Keratinocyte (primary cell): ENCODE results near the gene RBFOX2. TPM values are rescaled to one million over a fixed set of nuclear protein-coding genes. Genes with fewer than 3 reads are reported as not detected.

Source experiments
- DNase-seq: peaks from one replicate; pipeline ENCODE4 v3.0.0-alpha.2; 2011; ENCODE audit warnings: low read depth, missing footprints, low spot score
- FAIRE-seq: peaks from 2 replicates; lab custom pipeline; 2011; peaks lifted over from hg19 to GRCh38; lab: Jason Lieb, UNC
- H2AFZ ChIP-seq: 2 replicates; pipeline ENCODE4 v1.6.0; 2012; ENCODE audit warnings: low read length, control low read depth, inconsistent platforms; ENCODE audit not compliant: control insufficient read depth
- H3K27ac ChIP-seq: 2 replicates; pipeline ENCODE4 v1.5.1; 2011; ENCODE audit warnings: low read length; ENCODE audit not compliant: control insufficient read depth, insufficient read depth
- H3K27me3 ChIP-seq: 3 replicates; pipeline ENCODE4 v1.6.0; 2011; ENCODE audit warnings: low read length; ENCODE audit not compliant: control insufficient read depth, insufficient read depth; ENCODE audit errors: extremely low read depth
- H3K36me3 ChIP-seq, 2 experiments: 2 replicates in 1 of 2; 3 replicates in 1 of 2; pipeline ENCODE4 v1.5.1; 2011; ENCODE audit warnings: low read length in 2 of 2, mild to moderate bottlenecking in 1 of 2; ENCODE audit not compliant: control insufficient read depth in 2 of 2, insufficient read depth in 2 of 2; ENCODE audit errors: extremely low read depth in 1 of 2
- H3K4me1 ChIP-seq: 3 replicates; pipeline ENCODE4 v1.5.1; 2011; ENCODE audit warnings: low read length; ENCODE audit not compliant: control insufficient read depth, insufficient read depth; ENCODE audit errors: extremely low read depth
- H3K4me2 ChIP-seq: 3 replicates; pipeline ENCODE4 v1.6.0; 2011; ENCODE audit warnings: low read depth, low read length; ENCODE audit not compliant: control insufficient read depth, insufficient read depth; ENCODE audit errors: extremely low read depth
- H3K4me3 ChIP-seq, 3 experiments: fragments of 200-600 bp in 1 of 3; sonication (generic) in 1 of 3; 2 replicates in 2 of 3; 3 replicates in 1 of 3; pipeline ENCODE4 v1.5.1; 2011 to 2016; ENCODE audit warnings: low read length in 3 of 3, mild to moderate bottlenecking in 3 of 3, control low read depth in 2 of 3, inconsistent platforms in 1 of 3, low read depth in 1 of 3, mixed read lengths in 1 of 3, mixed run types in 1 of 3, moderate library complexity in 1 of 3; ENCODE audit not compliant: control insufficient read depth in 2 of 3, insufficient read depth in 2 of 3; ENCODE audit errors: extremely low read depth in 1 of 3
- H3K79me2 ChIP-seq: 2 replicates; pipeline ENCODE4 v1.6.0; 2012; ENCODE audit warnings: low read length; ENCODE audit not compliant: control insufficient read depth, insufficient read depth
- H3K9ac ChIP-seq: 3 replicates; pipeline ENCODE4 v1.6.0; 2011; ENCODE audit warnings: low read length; ENCODE audit not compliant: control insufficient read depth, insufficient read depth; ENCODE audit errors: extremely low read depth
- H3K9me1 ChIP-seq: 3 replicates; pipeline ENCODE4 v1.6.0; 2011; ENCODE audit warnings: low read length; ENCODE audit not compliant: control insufficient read depth, insufficient read depth; ENCODE audit errors: extremely low read depth
- H3K9me3 ChIP-seq: 2 replicates; pipeline ENCODE4 v1.5.1; 2012; ENCODE audit warnings: low read depth, low read length; ENCODE audit not compliant: control insufficient read depth
- H4K20me1 ChIP-seq: 3 replicates; pipeline ENCODE4 v1.6.0; 2011; ENCODE audit warnings: low read length; ENCODE audit not compliant: control insufficient read depth, insufficient read depth; ENCODE audit errors: extremely low read depth
- EZH2 ChIP-seq: IDR thresholded peaks from one replicate; pipeline ENCODE4 v1.6.1; 2012; ENCODE audit warnings: inconsistent platforms, mild to moderate bottlenecking, low read length, moderate library complexity
- dilution Hi-C: fragments of 300-500 bp; cut with MboI; formaldehyde crosslinking; loops from one replicate; pipeline ENCODE4 v1.7.0; 2020; ENCODE audit warnings: low sequenced_read_pairs; ENCODE audit not compliant: extremely low pct_ligation_motif_present
- polyA plus RNA-seq, 5 experiments: library from polyadenylated mRNA; depleted of rRNA in 3 of 5; stranded (reverse) in 3 of 5; stranded (forward) in 1 of 5; unstranded in 1 of 5; fragments of >200 nt; gene quantifications; 1 replicate in 1 of 5; 2 replicates in 3 of 5; 3 replicates in 1 of 5; pipeline versions ENCODE4 v1.2.1 to v1.2.3, GENCODE V29; 2011 to 2012; ENCODE audit warnings: missing spikeins in 2 of 5, low read depth in 1 of 5, low replicate concordance in 1 of 5
- TF ChIP-seq, protein P1 (sequence below), 3 experiments: IDR thresholded peaks in 1 of 3; conservative IDR thresholded peaks in 1 of 3; optimal IDR thresholded peaks in 1 of 3; 2 replicates in 2 of 3; 3 replicates in 1 of 3; pipeline versions ENCODE3 to v1.5.1; 2011; ENCODE audit warnings: low read length in 3 of 3, mild to moderate bottlenecking in 3 of 3, moderate library complexity in 2 of 3, control low read depth in 1 of 3, inconsistent platforms in 1 of 3; ENCODE audit not compliant: insufficient read depth in 2 of 3; ENCODE audit errors: extremely low read depth in 1 of 3

RBFOX2 gene
- polyA plus RNA-seq, 1 donor (not counting 4 experiments of a cell fraction or from before 2014, with no cell fraction given), result 118 TPM

- Histone ChIP-seq H4K20me1 (peaks cover 6% of the 10 kb centered on the region), H3K4me2 (no peak overlapping the region), H3K9me1 (no peaks in the 10 kb centered on the region), H2AFZ (no peak overlapping the region), H3K27ac (no peak overlapping the region), H3K9ac (no peak overlapping the region), H3K27me3 (no peaks in the 10 kb centered on the region), H3K4me3 (no peak overlapping the region), H3K79me2 (peaks cover 70% of the 10 kb centered on the region), H3K36me3 (peaks cover 0 to 1% of the 10 kb centered on the region in 2 experiments), H3K4me1 (peaks cover 6% of the 10 kb centered on the region), H3K9me3 (no peaks in the 10 kb centered on the region)
- DNase-seq (no peak), FAIRE-seq (no peak)
- dilution Hi-C loops, result no loop called here
- TF ChIP-seq EZH2, result no peak
- TF ChIP-seq, protein P1, sequence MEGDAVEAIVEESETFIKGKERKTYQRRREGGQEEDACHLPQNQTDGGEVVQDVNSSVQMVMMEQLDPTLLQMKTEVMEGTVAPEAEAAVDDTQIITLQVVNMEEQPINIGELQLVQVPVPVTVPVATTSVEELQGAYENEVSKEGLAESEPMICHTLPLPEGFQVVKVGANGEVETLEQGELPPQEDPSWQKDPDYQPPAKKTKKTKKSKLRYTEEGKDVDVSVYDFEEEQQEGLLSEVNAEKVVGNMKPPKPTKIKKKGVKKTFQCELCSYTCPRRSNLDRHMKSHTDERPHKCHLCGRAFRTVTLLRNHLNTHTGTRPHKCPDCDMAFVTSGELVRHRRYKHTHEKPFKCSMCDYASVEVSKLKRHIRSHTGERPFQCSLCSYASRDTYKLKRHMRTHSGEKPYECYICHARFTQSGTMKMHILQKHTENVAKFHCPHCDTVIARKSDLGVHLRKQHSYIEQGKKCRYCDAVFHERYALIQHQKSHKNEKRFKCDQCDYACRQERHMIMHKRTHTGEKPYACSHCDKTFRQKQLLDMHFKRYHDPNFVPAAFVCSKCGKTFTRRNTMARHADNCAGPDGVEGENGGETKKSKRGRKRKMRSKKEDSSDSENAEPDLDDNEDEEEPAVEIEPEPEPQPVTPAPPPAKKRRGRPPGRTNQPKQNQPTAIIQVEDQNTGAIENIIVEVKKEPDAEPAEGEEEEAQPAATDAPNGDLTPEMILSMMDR (optimal IDR thresholded peaks at IDR 0.05 in 1 of 3, IDR thresholded peaks at IDR 0.05 in 1 of 3, conservative IDR thresholded peaks at IDR 0.05 in 1 of 3; ENCODE audit: extremely low read depth in 1 of 3, insufficient read depth in 2 of 3, low read length in 3 of 3), result no peak
Observed at GRCh38 chr22:36015811-36016529, 12.7 kb downstream of the RBFOX2 start.

- H3K4me1 ChIP-seq, result peaks cover 10% of the 10 kb centered on the region
- dilution Hi-C loops, result no loop called here
Observed at GRCh38 chr22:36015155-36015810, 13.3 kb downstream of the RBFOX2 start.

More at GRCh38 chr22:36015155-36015810, 13.3 kb downstream of the RBFOX2 start:
- no peak overlapping the region for H3K9ac ChIP-seq
- no peak overlapping the region for H3K4me2 ChIP-seq
- H3K9me1 ChIP-seq, result no peaks in the 10 kb centered on the region
- no peaks in the 10 kb centered on the region for H3K9me3 ChIP-seq
- TF ChIP-seq, protein P1 (optimal IDR thresholded peaks at IDR 0.05 in 1 of 3, IDR thresholded peaks at IDR 0.05 in 1 of 3, conservative IDR thresholded peaks at IDR 0.05 in 1 of 3; ENCODE audit: extremely low read depth in 1 of 3, insufficient read depth in 2 of 3, low read length in 3 of 3), result no peak
- no peak for TF ChIP-seq EZH2
- no peak overlapping the region for H3K27ac ChIP-seq
- peaks cover 9% of the 10 kb centered on the region for H4K20me1 ChIP-seq
- peaks cover 0 to 1% of the 10 kb centered on the region in 2 experiments for H3K36me3 ChIP-seq
- peaks cover 75% of the 10 kb centered on the region for H3K79me2 ChIP-seq
- no peaks in the 10 kb centered on the region for H3K27me3 ChIP-seq
- DNase-seq (no peak), FAIRE-seq (no peak)
- no peak overlapping the region for H2AFZ ChIP-seq
- no peak overlapping the region for H3K4me3 ChIP-seq
